HepG2 (cell line): Measurements from ENCODE around the gene PRR4. TPM values are rescaled to one million over a fixed set of nuclear protein-coding genes. Genes with fewer than 3 reads are reported as not detected.

Source experiments
- ATAC-seq: fragments of 200-7000 bp; cut with Tn5 transposase; 3 replicates; pipeline ENCODE4 v1.9.1; 2020; ENCODE audit warnings: mild to moderate bottlenecking, moderate library complexity
- BruUV-seq: library from RNA; stranded (reverse); fragments of 400-500 nt; replicated peaks from 2 replicates; lab custom pipeline; 2021; lab: Mats Ljungman, UMichigan
- CTCF ChIA-PET: fragments of 300-600 bp; formaldehyde crosslinking; extraction: SDS; loops from one replicate; lab custom pipeline; 2021; ENCODE audit warnings: low total read pairs, inconsistent platforms, low intra/inter-chr PET ratio; lab: Yijun Ruan, JAX
- POLR2A ChIA-PET: fragments of 350-600 bp; sonication (Branson Sonifier 250); formaldehyde crosslinking; loops from one replicate; lab custom pipeline; 2020; ENCODE audit warnings: antibody characterized with exemption, inconsistent platforms; lab: Yijun Ruan, JAX
- DNase-seq: peaks from one replicate; pipeline ENCODE4 v3.0.0-alpha.2; 2015; ENCODE audit warnings: low spot score
- FAIRE-seq: peaks from 3 replicates; lab custom pipeline; 2011; peaks lifted over from hg19 to GRCh38; lab: Jason Lieb, UNC
- H2AFZ ChIP-seq: one replicate; pipeline ENCODE4 v1.6.1; 2011; ENCODE audit warnings: low read length, inconsistent platforms
- H3K27ac ChIP-seq: fragments of 300-600 bp; 3 replicates; pipeline ENCODE4 v1.8.0; 2011; ENCODE audit warnings: mixed run types, mild to moderate bottlenecking, mixed read lengths, low read length, inconsistent platforms; ENCODE audit not compliant: insufficient read depth; ENCODE audit errors: extremely low read length
- H3K27me3 ChIP-seq, 2 experiments: fragments of 200-600 bp in 1 of 2; 2 replicates in 1 of 2; 3 replicates in 1 of 2; pipeline versions ENCODE4 v1.6.0 to v1.8.0; 2011; ENCODE audit warnings: low read length in 2 of 2, mild to moderate bottlenecking in 2 of 2, moderate library complexity in 2 of 2, inconsistent platforms in 1 of 2; ENCODE audit not compliant: insufficient read depth in 2 of 2, control insufficient read depth in 1 of 2
- H3K36me3 ChIP-seq, 2 experiments: fragments of 200-600 bp in 1 of 2; replicated peaks in 1 of 2; 2 replicates in 1 of 2; 3 replicates in 1 of 2; pipeline versions ENCODE4 v1.5.1 to v1.8.0; 2011; ENCODE audit warnings: low read length in 2 of 2, inconsistent platforms in 1 of 2; ENCODE audit not compliant: insufficient read depth in 2 of 2, control insufficient read depth in 1 of 2
- H3K4me1 ChIP-seq: 2 replicates; pipeline ENCODE4 v1.5.1; 2012; ENCODE audit warnings: low read length, inconsistent platforms; ENCODE audit not compliant: insufficient read depth
- H3K4me2 ChIP-seq: 2 replicates; pipeline ENCODE4 v1.6.0; 2011; ENCODE audit warnings: low read depth, low read length, inconsistent platforms
- H3K4me3 ChIP-seq, 3 experiments: fragments of 200-600 bp in 1 of 3; sonication (generic), shearing (Covaris generic) in 1 of 3; replicated peaks in 1 of 3; 2 replicates each; pipeline ENCODE4 v1.5.1; 2011 to 2016; ENCODE audit warnings: low read length in 3 of 3, inconsistent platforms in 2 of 3, low read depth in 2 of 3, mild to moderate bottlenecking in 2 of 3, control low read depth in 1 of 3, mixed read lengths in 1 of 3; ENCODE audit not compliant: insufficient read depth in 1 of 3
- H3K79me2 ChIP-seq: one replicate; pipeline ENCODE4 v1.6.1; 2011; ENCODE audit warnings: low read length, inconsistent platforms; ENCODE audit not compliant: insufficient read depth
- H3K9ac ChIP-seq: 2 replicates; pipeline ENCODE4 v1.6.0; 2011; ENCODE audit warnings: mild to moderate bottlenecking, low read depth, low read length, inconsistent platforms; ENCODE audit not compliant: insufficient read depth
- H3K9me3 ChIP-seq: 2 replicates; pipeline ENCODE4 v1.5.1; 2012; ENCODE audit warnings: mild to moderate bottlenecking, low read length
- H4K20me1 ChIP-seq: 2 replicates; pipeline ENCODE4 v1.6.0; 2011; ENCODE audit warnings: inconsistent platforms, mild to moderate bottlenecking, low read length, moderate library complexity; ENCODE audit not compliant: insufficient read depth
- DR1 ChIP-seq: sonication (generic); formaldehyde crosslinking; IDR thresholded peaks from 2 replicates; pipeline ENCODE4 v1.8.0; 2021; ENCODE audit warnings: mild to moderate bottlenecking, missing genetic modification reagents, inconsistent platforms
- FOXK1 ChIP-seq: sonication (generic); formaldehyde crosslinking; IDR thresholded peaks from 2 replicates; pipeline ENCODE4 v1.4.0; 2020; ENCODE audit warnings: low read depth, missing genetic modification reagents, borderline replicate concordance
- FUBP1 ChIP-seq: sonication (generic); formaldehyde crosslinking; IDR thresholded peaks from 2 replicates; pipeline ENCODE4 v1.5.1; 2020; ENCODE audit warnings: missing genetic modification reagents, mild to moderate bottlenecking, borderline replicate concordance
- HOXA7 ChIP-seq: sonication (generic); formaldehyde crosslinking; IDR thresholded peaks from 2 replicates; pipeline ENCODE4 v1.8.1; 2022; ENCODE audit warnings: mild to moderate bottlenecking, missing genetic modification reagents, moderate library complexity
- LRRFIP1 ChIP-seq: sonication (generic); formaldehyde crosslinking; conservative IDR thresholded peaks from 2 replicates; pipeline ENCODE4 v1.4.0; 2020; ENCODE audit warnings: missing genetic modification reagents
- NRL ChIP-seq: sonication (generic); formaldehyde crosslinking; IDR thresholded peaks from 2 replicates; pipeline ENCODE4 v1.5.0; 2020; ENCODE audit warnings: missing genetic modification reagents, mild to moderate bottlenecking, moderate library complexity, borderline replicate concordance
- PLSCR1 ChIP-seq: sonication (generic); formaldehyde crosslinking; IDR thresholded peaks from 2 replicates; pipeline ENCODE4 v1.5.0; 2020; ENCODE audit warnings: missing genetic modification reagents, mild to moderate bottlenecking, borderline replicate concordance
- POGK ChIP-seq: sonication (generic); formaldehyde crosslinking; conservative IDR thresholded peaks from 2 replicates; pipeline ENCODE4 v1.8.0; 2022; ENCODE audit warnings: mild to moderate bottlenecking, moderate library complexity, missing genetic modification reagents
- ZNF24 ChIP-seq: fragments of 450-650 bp; IDR thresholded peaks from 2 replicates; pipeline ENCODE4 v1.6.1; 2017; ENCODE audit warnings: antibody characterized with exemption, mild to moderate bottlenecking
- ZNF816 ChIP-seq: sonication (generic); formaldehyde crosslinking; IDR thresholded peaks from 2 replicates; pipeline ENCODE4 v1.8.0; 2022; ENCODE audit warnings: missing genetic modification reagents, mild to moderate bottlenecking, borderline replicate concordance
- WGBS: methylation state at CpG from one replicate; pipeline ENCODE4 v1.1.6; 2017; ENCODE audit warnings: low lambda C conversion rate; 5-methylcytosine and 5-hydroxymethylcytosine counted together
- in situ Hi-C: cut with HindIII; loops from 2 replicates; pipeline ENCODE4 v1.10.0; 2017; ENCODE audit warnings: low pct_unique_long_range_greater_than_20kb; ENCODE audit not compliant: extremely low pct_ligation_motif_present
- intact Hi-C: fragments of 100-400 bp; cut with micrococcal nuclease; formaldehyde crosslinking; loops from one replicate; pipeline ENCODE4 v1.10.0; 2022; ENCODE audit not compliant: unreplicated experiment
- polyA plus RNA-seq, 8 experiments: library from polyadenylated mRNA; depleted of rRNA in 3 of 8; stranded (reverse) in 7 of 8; unstranded in 1 of 8; fragments of >200 nt; fragmentation: Illumina TruSeq in 4 of 8; extraction: Trizol in 4 of 8; gene quantifications; 2 replicates each; pipeline versions ENCODE4 v1.2.1 to v1.2.3, GENCODE V29; 2011 to 2016; ENCODE audit warnings: low read depth in 4 of 8, missing spikeins in 1 of 8, mixed read lengths in 1 of 8; ENCODE audit not compliant: insufficient read depth in 1 of 8
- total RNA-seq, 5 experiments: library from RNA; depleted of rRNA; stranded (reverse); fragments of >200 nt; fragmentation: Illumina TruSeq; extraction: Trizol; gene quantifications; 2 replicates each; pipeline ENCODE4 v1.2.3, GENCODE V29; 2016; ENCODE audit warnings: low read depth in 1 of 5

PRR4 gene
- total and polyA plus RNA-seq, 2 of the 13 experiments (the other 11 are each of a cell fraction or from before 2014, with no cell fraction given), result 2.3 to 5.4 TPM

- no peak overlapping the region for H2AFZ ChIP-seq
- POLR2A ChIA-PET, result no interaction called here
- no peaks in the 10 kb centered on the region for H4K20me1 ChIP-seq
- peaks cover 7 to 26% of the 10 kb centered on the region in 2 experiments; a peak in 4 of 5 replicates for H3K36me3 ChIP-seq
- no peak overlapping the region for H3K4me2 ChIP-seq
- H3K79me2 ChIP-seq, result no peaks in the 10 kb centered on the region
- no peak overlapping the region for H3K4me3 ChIP-seq
- no peak for ATAC-seq
- intact Hi-C loops (no loop called here), in situ Hi-C loops (no loop called here)
- H3K4me1 ChIP-seq, result no peaks in the 10 kb centered on the region
- CTCF ChIA-PET, result no interaction called here
- BruUV-seq, result no TSS peak
- WGBS, result 90% methylated on average over 1 of the region's 2 CpGs
- H3K27me3 ChIP-seq, result no peaks in the 10 kb centered on the region
- DNase-seq, result no peak
- TF ChIP-seq ZNF24 (no peak), HOXA7 (CRISPR knock-in tag) (no peak), POGK (CRISPR knock-in tag) (no peak), FOXK1 (no peak), ZNF816 (CRISPR knock-in tag) (no peak), PLSCR1 (CRISPR knock-in tag) (no peak), DR1 (no peak), NRL (CRISPR knock-in tag) (no peak), LRRFIP1 (CRISPR knock-in tag) (no peak), FUBP1 (CRISPR knock-in tag) (no peak)
- H3K9me3 ChIP-seq, result peaks cover 27% of the 10 kb centered on the region
- FAIRE-seq, result no peak
- no peak overlapping the region for H3K9ac ChIP-seq
- no peak overlapping the region for H3K27ac ChIP-seq
These were observed 6.5 kb upstream of the PRR4 start for GRCh38 chr12:10855807-10856206.
